ENCODE measurements around the gene EFCAB12.

DNA sequence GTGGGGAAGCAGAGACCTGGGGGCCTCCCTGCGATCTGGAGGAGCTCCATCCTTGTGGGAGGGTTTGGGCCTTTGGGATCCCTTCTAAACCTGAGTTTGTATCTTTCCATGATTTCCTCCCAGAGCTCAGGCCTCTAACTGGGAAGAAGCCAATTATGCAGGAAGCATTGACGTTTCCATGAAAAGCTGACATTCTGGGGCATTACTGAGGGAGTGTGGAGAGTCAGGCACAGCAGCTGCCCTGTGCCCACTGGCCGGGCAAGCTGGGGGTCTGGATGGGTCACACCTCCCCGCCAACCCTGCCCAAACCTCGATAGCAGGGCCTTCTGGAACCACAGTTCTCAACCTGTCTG, 74.9 kb downstream of the EFCAB12 start:
- no peak for TF ChIP-seq POLR2A (IDR thresholded peaks at IDR 0.05)
- TF ChIP-seq, protein P1, sequence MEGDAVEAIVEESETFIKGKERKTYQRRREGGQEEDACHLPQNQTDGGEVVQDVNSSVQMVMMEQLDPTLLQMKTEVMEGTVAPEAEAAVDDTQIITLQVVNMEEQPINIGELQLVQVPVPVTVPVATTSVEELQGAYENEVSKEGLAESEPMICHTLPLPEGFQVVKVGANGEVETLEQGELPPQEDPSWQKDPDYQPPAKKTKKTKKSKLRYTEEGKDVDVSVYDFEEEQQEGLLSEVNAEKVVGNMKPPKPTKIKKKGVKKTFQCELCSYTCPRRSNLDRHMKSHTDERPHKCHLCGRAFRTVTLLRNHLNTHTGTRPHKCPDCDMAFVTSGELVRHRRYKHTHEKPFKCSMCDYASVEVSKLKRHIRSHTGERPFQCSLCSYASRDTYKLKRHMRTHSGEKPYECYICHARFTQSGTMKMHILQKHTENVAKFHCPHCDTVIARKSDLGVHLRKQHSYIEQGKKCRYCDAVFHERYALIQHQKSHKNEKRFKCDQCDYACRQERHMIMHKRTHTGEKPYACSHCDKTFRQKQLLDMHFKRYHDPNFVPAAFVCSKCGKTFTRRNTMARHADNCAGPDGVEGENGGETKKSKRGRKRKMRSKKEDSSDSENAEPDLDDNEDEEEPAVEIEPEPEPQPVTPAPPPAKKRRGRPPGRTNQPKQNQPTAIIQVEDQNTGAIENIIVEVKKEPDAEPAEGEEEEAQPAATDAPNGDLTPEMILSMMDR (IDR thresholded peaks at IDR 0.05), result no peak

Measured in gastroesophageal sphincter (tissue), 3 donors.